Measurements from ENCODE around the gene PLCB4. TPM values are rescaled to one million over a fixed set of nuclear protein-coding genes. Genes with fewer than 3 reads are reported as not detected.

Gene PLCB4
- total RNA-seq, 1 experiment from 2014 or later = 14.9 TPM

DNA sequence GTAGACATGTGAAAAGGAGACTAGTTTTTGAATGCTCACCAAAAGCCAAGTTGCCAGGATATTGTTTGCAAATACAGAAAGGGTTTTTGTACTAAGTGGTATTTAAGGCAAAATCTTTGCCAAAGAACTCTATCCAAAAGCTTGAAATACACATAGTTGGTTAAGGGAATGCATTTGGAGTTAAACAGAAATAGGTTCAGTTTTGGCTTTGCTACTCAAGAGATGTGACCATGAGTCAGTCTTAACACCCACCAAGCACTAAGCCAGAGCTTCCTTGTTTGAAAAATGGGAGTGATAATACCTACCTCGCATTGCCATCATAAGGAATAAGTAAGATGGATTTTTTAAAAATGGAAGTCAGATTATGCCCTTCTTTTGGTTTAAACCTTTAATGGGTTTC lies 253.8 kb downstream of the PLCB4 start:
- H3F3A ChIP-seq (ENCODE audit: insufficient read depth, low read depth) = no peaks in the 10 kb centered on the region
- H3K36me3 ChIP-seq (ENCODE audit: low read depth) = no peaks in the 10 kb centered on the region
- H3K9me3 ChIP-seq (ENCODE audit: insufficient read depth, low read depth) = no peaks in the 10 kb centered on the region
- no peak for TF ChIP-seq EZH2 (IDR thresholded peaks at IDR 0.05; ENCODE audit: low read depth)
- TF ChIP-seq, protein P1, sequence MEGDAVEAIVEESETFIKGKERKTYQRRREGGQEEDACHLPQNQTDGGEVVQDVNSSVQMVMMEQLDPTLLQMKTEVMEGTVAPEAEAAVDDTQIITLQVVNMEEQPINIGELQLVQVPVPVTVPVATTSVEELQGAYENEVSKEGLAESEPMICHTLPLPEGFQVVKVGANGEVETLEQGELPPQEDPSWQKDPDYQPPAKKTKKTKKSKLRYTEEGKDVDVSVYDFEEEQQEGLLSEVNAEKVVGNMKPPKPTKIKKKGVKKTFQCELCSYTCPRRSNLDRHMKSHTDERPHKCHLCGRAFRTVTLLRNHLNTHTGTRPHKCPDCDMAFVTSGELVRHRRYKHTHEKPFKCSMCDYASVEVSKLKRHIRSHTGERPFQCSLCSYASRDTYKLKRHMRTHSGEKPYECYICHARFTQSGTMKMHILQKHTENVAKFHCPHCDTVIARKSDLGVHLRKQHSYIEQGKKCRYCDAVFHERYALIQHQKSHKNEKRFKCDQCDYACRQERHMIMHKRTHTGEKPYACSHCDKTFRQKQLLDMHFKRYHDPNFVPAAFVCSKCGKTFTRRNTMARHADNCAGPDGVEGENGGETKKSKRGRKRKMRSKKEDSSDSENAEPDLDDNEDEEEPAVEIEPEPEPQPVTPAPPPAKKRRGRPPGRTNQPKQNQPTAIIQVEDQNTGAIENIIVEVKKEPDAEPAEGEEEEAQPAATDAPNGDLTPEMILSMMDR (conservative IDR thresholded peaks at IDR 0.05) = no peak
- no TSS peak for BruUV-seq (replicated peaks)
- no peak for DNase-seq
- intact Hi-C loops (cut with micrococcal nuclease; ENCODE audit: unreplicated experiment) = no loop called here
- no peaks in the 10 kb centered on the region for H4K20me1 ChIP-seq (ENCODE audit: insufficient read depth)
- no peak overlapping the region for H3K4me3 ChIP-seq
- ChIA-PET POLR2A (ENCODE audit: unreplicated experiment) (no interaction called here), CTCF (no interaction called here)
- H2AFZ ChIP-seq = no peak overlapping the region
- no peak overlapping the region for H3K27ac ChIP-seq
- H3K4me2 ChIP-seq = no peak overlapping the region
- no peaks in the 10 kb centered on the region for H3K79me2 ChIP-seq (ENCODE audit: low read depth)
- H3K4me1 ChIP-seq (replicated peaks; ENCODE audit: insufficient read depth) = no peaks in the 10 kb centered on the region
- H3K9me2 ChIP-seq (ENCODE audit: insufficient read depth) = no peaks in the 10 kb centered on the region
- H3K27me3 ChIP-seq (ENCODE audit: insufficient read depth, low read depth) = no peaks in the 10 kb centered on the region

DNA sequence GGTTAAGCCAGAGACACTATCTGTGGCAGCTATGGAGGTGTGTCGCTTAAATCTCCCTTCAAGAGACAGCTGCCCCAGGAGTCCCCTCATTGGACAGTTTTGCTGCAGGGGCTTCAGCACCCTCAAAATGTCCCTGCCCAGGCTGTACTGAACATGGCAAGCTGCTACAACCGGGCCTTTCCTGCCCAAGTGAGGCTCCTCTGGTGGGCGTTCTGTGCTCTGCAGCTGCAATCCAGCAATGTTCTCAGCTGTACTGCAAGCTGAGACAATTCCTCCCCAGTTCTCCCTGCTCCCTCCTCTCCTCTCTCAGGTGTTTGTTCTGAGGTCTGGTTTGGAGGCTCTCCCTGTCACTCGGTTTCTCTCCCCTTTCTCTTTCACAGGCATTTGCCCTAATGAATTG lies 254.7 kb downstream of the PLCB4 start:
- Histone ChIP-seq H3K4me1 (replicated peaks; ENCODE audit: insufficient read depth) (no peaks in the 10 kb centered on the region), H3F3A (ENCODE audit: insufficient read depth, low read depth) (no peaks in the 10 kb centered on the region), H3K79me2 (ENCODE audit: low read depth) (no peaks in the 10 kb centered on the region), H3K9me3 (ENCODE audit: insufficient read depth, low read depth) (no peaks in the 10 kb centered on the region), H3K9me2 (ENCODE audit: insufficient read depth) (no peaks in the 10 kb centered on the region), H3K4me3 (no peak overlapping the region), H3K36me3 (ENCODE audit: low read depth) (no peaks in the 10 kb centered on the region), H3K27me3 (ENCODE audit: insufficient read depth, low read depth) (no peaks in the 10 kb centered on the region), H3K27ac (no peak overlapping the region), H4K20me1 (ENCODE audit: insufficient read depth) (no peaks in the 10 kb centered on the region), H2AFZ (no peak overlapping the region), H3K4me2 (no peak overlapping the region)
- no TSS peak for BruUV-seq (replicated peaks)
- intact Hi-C loops (cut with micrococcal nuclease; ENCODE audit: unreplicated experiment) = no loop called here
- ChIA-PET CTCF (no interaction called here), POLR2A (ENCODE audit: unreplicated experiment) (no interaction called here)
- no peak for DNase-seq
- TF ChIP-seq, protein P1 (conservative IDR thresholded peaks at IDR 0.05) = peak; percentile 45; the same call in 1 of the 2 replicates
- TF ChIP-seq EZH2 (IDR thresholded peaks at IDR 0.05; ENCODE audit: low read depth) = no peak

DNA sequence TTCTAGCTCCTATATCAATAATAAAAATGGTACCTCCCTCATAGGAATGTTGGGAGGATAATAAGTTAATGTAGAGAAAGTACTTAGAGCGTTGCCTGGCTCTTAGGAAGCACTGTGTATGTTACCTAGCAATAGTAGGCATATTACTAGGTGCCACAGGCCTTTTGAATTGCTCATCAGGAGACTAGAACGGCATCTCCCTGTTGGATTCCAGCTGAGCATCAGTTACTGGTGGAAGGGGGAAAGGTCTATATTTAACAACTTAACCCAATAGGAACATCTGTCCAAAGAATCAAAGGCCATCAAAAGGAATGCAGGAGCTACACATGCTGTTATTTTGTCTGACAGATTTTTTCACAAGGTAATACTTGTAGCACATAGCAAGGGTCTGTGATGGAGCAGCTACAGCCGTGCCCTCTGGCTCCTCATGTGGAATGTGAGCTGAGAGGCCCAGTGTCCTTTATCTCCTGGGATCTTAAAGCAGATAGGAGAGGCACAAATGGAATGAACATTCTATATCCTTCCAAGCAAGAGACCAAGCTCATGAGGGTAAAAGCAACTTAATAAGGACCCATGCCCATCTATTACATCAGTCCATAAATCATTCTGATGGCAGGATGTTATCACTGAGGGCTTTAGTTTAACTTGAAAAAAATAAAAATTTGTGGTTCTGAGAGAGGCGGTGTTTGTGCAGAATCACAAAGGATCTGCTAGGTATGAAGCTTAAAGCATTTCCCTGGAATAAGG lies 260.6 kb downstream of the PLCB4 start:
- H3F3A ChIP-seq (ENCODE audit: insufficient read depth, low read depth) = no peaks in the 10 kb centered on the region
- peaks cover 3% of the 10 kb centered on the region; the same call in 1 of the 2 replicates for H3K4me1 ChIP-seq (replicated peaks; ENCODE audit: insufficient read depth)
- BruUV-seq (replicated peaks) = no TSS peak
- POLR2A ChIA-PET (ENCODE audit: unreplicated experiment) = no interaction called here
- CTCF ChIA-PET = no interaction called here
- no peak overlapping the region for H2AFZ ChIP-seq
- no peak for DNase-seq
- no peaks in the 10 kb centered on the region for H3K27me3 ChIP-seq (ENCODE audit: insufficient read depth, low read depth)
- H3K36me3 ChIP-seq (ENCODE audit: low read depth) = no peaks in the 10 kb centered on the region
- intact Hi-C loops (cut with micrococcal nuclease; ENCODE audit: unreplicated experiment) = no loop called here
- TF ChIP-seq, protein P1 (conservative IDR thresholded peaks at IDR 0.05) = no peak
- TF ChIP-seq EZH2 (IDR thresholded peaks at IDR 0.05; ENCODE audit: low read depth) = no peak
- no peak overlapping the region for H3K4me3 ChIP-seq
- no peak overlapping the region for H3K27ac ChIP-seq
- H3K79me2 ChIP-seq (ENCODE audit: low read depth) = no peaks in the 10 kb centered on the region
- no peaks in the 10 kb centered on the region; the same call in 1 of the 2 replicates for H3K9me3 ChIP-seq (ENCODE audit: insufficient read depth, low read depth)
- no peaks in the 10 kb centered on the region for H3K9me2 ChIP-seq (ENCODE audit: insufficient read depth)
- H4K20me1 ChIP-seq (ENCODE audit: insufficient read depth) = no peaks in the 10 kb centered on the region
- H3K4me2 ChIP-seq = no peak overlapping the region

Measured in PC-9 (cell line).